HG03558 (cell line): ENCODE data around the gene SLC30A4.
"Not testable (repeated sequence)": the region's sequence is repeated elsewhere in the genome, so short reads cannot be mapped to it uniquely, and the experiment has no call there.

Experiments used
- ATAC-seq: cut with Tn5 transposase; IDR thresholded peaks from one replicate; pipeline ENCODE4 v1.9.1; 2021; ENCODE audit warnings: moderate number of reproducible peaks; ENCODE audit not compliant: unreplicated experiment; ENCODE audit errors: extremely low read depth

SLC30A4 gene

GRCh38 chr15:45521596-45522327, 793 bp downstream of the SLC30A4 start:
- ATAC-seq = no peak

GRCh38 chr15:45510758-45511280, 11.7 kb downstream of the SLC30A4 start:
- ATAC-seq = no peak

- not testable (repeated sequence) for ATAC-seq
These were observed 15.4 kb downstream of the SLC30A4 start for GRCh38 chr15:45507143-45507542.

GRCh38 chr15:45499426-45499825, 23.1 kb downstream of the SLC30A4 start:
- ATAC-seq = no peak

- ATAC-seq = no peak
These were observed 23.9 kb downstream of the SLC30A4 start for GRCh38 chr15:45498701-45499100.

GRCh38 chr15:45497261-45497660, 25.3 kb downstream of the SLC30A4 start:
- ATAC-seq = no peak

- ATAC-seq = no peak
These were observed 25.9 kb downstream of the SLC30A4 start for GRCh38 chr15:45496658-45497057.

GRCh38 chr15:45495588-45495987, 27.0 kb downstream of the SLC30A4 start:
- ATAC-seq = no peak

GRCh38 chr15:45489690-45490238, 32.8 kb downstream of the SLC30A4 start:
- no peak for ATAC-seq

GRCh38 chr15:45486317-45486716, 36.2 kb downstream of the SLC30A4 start:
- ATAC-seq = no peak

GRCh38 chr15:45481135-45481534, 41.4 kb downstream of the SLC30A4 start:
- no peak for ATAC-seq

GRCh38 chr15:45476410-45476809, 46.1 kb downstream of the SLC30A4 start:
- no peak for ATAC-seq

GRCh38 chr15:45474799-45475198, 47.8 kb downstream of the SLC30A4 start:
- no peak for ATAC-seq

- no peak for ATAC-seq
These were observed 49.5 kb downstream of the SLC30A4 start for GRCh38 chr15:45473068-45473467.

GRCh38 chr15:45471151-45471550, 51.4 kb downstream of the SLC30A4 start:
- no peak for ATAC-seq

- ATAC-seq = no peak
These were observed 53.1 kb downstream of the SLC30A4 start for GRCh38 chr15:45469441-45469840.

GRCh38 chr15:45469027-45469426, 53.5 kb downstream of the SLC30A4 start:
- ATAC-seq = no peak

- ATAC-seq = no peak
These were observed 54.3 kb downstream of the SLC30A4 start for GRCh38 chr15:45468294-45468693.

- no peak for ATAC-seq
These were observed 63.7 kb downstream of the SLC30A4 start for GRCh38 chr15:45458746-45459403.

GRCh38 chr15:45457641-45458539, 64.7 kb downstream of the SLC30A4 start:
- ATAC-seq = peak; percentile 38
